RCC 7860 (cell line): ENCODE results near the gene SNX6.
"Not testable (repeated sequence)": the region's sequence is repeated elsewhere in the genome, so short reads cannot be mapped to it uniquely, and the experiment has no call there.

ENCODE experiments used
- DNase-seq: peaks from one replicate; pipeline ENCODE4 v3.0.0-alpha.2; 2015; ENCODE audit warnings: low spot score
- FAIRE-seq: peaks from 2 replicates; lab custom pipeline; 2012; peaks lifted over from hg19 to GRCh38; lab: Jason Lieb, UNC

SNX6 gene

GRCh38 chr14:34527591-34527990 is 102.4 kb downstream of the SNX6 start:
- no peak for FAIRE-seq
- DNase-seq: no peak

GRCh38 chr14:34524216-34524615 is 105.7 kb downstream of the SNX6 start:
- not testable (repeated sequence) for FAIRE-seq

DNA sequence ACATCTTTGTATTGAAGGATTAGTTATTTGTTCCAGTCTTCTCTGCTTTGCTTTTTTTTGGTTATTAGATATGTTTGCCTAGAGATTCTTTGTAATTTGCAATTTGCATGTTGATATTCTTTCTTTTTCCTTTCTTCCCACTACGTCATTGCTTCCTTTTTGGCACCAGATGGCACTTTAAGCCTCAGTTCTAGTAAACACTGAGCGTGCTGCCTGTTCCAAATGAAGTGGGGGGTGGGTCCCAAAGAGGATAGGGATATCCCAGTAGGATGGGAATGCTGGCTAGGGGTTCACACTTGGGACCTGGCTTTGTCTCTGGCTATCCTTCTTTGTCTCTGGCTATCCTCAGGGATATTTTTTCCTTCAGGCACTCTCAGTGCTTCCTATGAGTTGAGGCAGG is 107.5 kb downstream of the SNX6 start:
- DNase-seq (no peak), FAIRE-seq (no peak)

More at GRCh38 chr14:34524216-34524615, 105.7 kb downstream of the SNX6 start:
- not testable (repeated sequence) for DNase-seq

DNA sequence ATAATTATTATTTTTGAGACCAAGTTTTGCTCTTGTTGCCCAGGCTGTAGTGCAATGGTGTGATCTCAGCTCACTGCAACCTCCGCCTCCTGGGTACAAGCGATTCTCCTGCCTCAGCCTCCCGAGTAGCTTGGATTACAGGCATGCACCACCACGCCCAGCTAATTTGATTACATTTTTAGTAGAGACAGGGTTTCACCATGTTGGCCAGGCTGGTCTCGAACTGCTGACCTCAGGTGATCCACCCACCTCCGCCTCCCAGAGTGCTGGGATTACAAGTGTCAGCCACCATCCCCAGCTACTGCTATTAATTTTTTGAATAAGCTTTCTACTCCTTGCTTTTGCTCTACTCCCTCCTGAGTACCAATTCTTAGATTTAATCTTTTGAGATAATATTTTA is 108.9 kb downstream of the SNX6 start:
- not testable (repeated sequence) for FAIRE-seq, DNase-seq

- not testable (repeated sequence) for DNase-seq, FAIRE-seq
These were observed 109.5 kb downstream of the SNX6 start for GRCh38 chr14:34520304-34520970.
